ENCODE results near the gene FADS3. TPM values are rescaled to one million over a fixed set of nuclear protein-coding genes. Genes with fewer than 3 reads are reported as not detected.

Gene FADS3
- total RNA-seq, 1 donor from 2014 or later, result 10.1 TPM

- H3K4me3 Mint-ChIP-seq, result no peak overlapping the region
- peaks cover 10% of the 10 kb centered on the region for H3K4me1 Mint-ChIP-seq
Observed at GRCh38 chr11:61885784-61886580, 5.4 kb downstream of the FADS3 start.

GRCh38 chr11:61885166-61885778 is 6.1 kb downstream of the FADS3 start:
- Histone ChIP-seq H3K9ac (no peak overlapping the region), H3K27ac (no peak overlapping the region), H3F3A (ENCODE audit: low read depth) (no peaks in the 10 kb centered on the region), H3K27me3 (no peaks in the 10 kb centered on the region), H3K4me1 (peaks cover 7% of the 10 kb centered on the region), H2AFZ (replicated peaks) (no peak overlapping the region), H3K4me2 (no peak overlapping the region), H3K36me3 (no peaks in the 10 kb centered on the region), H3K4me3 (no peak overlapping the region), H4K20me1 (ENCODE audit: low read depth) (peaks cover 6% of the 10 kb centered on the region), H3K79me2 (ENCODE audit: low read depth) (no peaks in the 10 kb centered on the region), H3K9me3 (ENCODE audit: low read depth) (no peaks in the 10 kb centered on the region)
- H3K9me3 Mint-ChIP-seq, result peaks cover 2% of the 10 kb centered on the region
- H3K27me3 Mint-ChIP-seq (ENCODE audit: insufficient read depth, low read depth), result peaks cover 4% of the 10 kb centered on the region
- no peak for TF ChIP-seq CTCF (IDR thresholded peaks at IDR 0.05)
- TF ChIP-seq EZH2 (IDR thresholded peaks at IDR 0.05), result no peak
- no peak for TF ChIP-seq EZH2phosphoT487 (IDR thresholded peaks at IDR 0.05)
- DNase-seq (ENCODE audit: low spot score), result peak; percentile 23
- H3K27ac Mint-ChIP-seq, result no peak overlapping the region
- H3K36me3 Mint-ChIP-seq, result no peaks in the 10 kb centered on the region
- no peak overlapping the region for H3K4me3 Mint-ChIP-seq
- H3K4me1 Mint-ChIP-seq, result peaks cover 13% of the 10 kb centered on the region

More at GRCh38 chr11:61885784-61886580, 5.4 kb downstream of the FADS3 start:
- H3F3A ChIP-seq (ENCODE audit: low read depth), result no peaks in the 10 kb centered on the region
- Mint-ChIP-seq H3K27ac (no peak overlapping the region), H3K27me3 (ENCODE audit: insufficient read depth, low read depth) (peaks cover 4% of the 10 kb centered on the region), H3K36me3 (no peaks in the 10 kb centered on the region), H3K9me3 (no peaks in the 10 kb centered on the region)
- no peak overlapping the region for H3K4me2 ChIP-seq
- DNase-seq (ENCODE audit: low spot score), result no peak
- H4K20me1 ChIP-seq (ENCODE audit: low read depth), result peaks cover 7% of the 10 kb centered on the region
- no peak overlapping the region for H3K9ac ChIP-seq
- no peak overlapping the region for H2AFZ ChIP-seq (replicated peaks)
- H3K79me2 ChIP-seq (ENCODE audit: low read depth), result no peaks in the 10 kb centered on the region
- H3K27me3 ChIP-seq, result no peaks in the 10 kb centered on the region
- no peak overlapping the region for H3K4me3 ChIP-seq
- H3K27ac ChIP-seq, result no peak overlapping the region
- H3K36me3 ChIP-seq, result no peaks in the 10 kb centered on the region
- TF ChIP-seq EZH2 (IDR thresholded peaks at IDR 0.05), result no peak
- TF ChIP-seq CTCF (IDR thresholded peaks at IDR 0.05), result no peak
- no peak for TF ChIP-seq EZH2phosphoT487 (IDR thresholded peaks at IDR 0.05)
- peaks cover 14% of the 10 kb centered on the region for H3K4me1 ChIP-seq
- no peaks in the 10 kb centered on the region for H3K9me3 ChIP-seq (ENCODE audit: low read depth)

GRCh38 chr11:61883947-61884346 is 7.4 kb downstream of the FADS3 start:
- H3F3A ChIP-seq (ENCODE audit: low read depth), result no peaks in the 10 kb centered on the region
- no peaks in the 10 kb centered on the region for H3K36me3 Mint-ChIP-seq

More at GRCh38 chr11:61883947-61884346, 7.4 kb downstream of the FADS3 start:
- peaks cover 18% of the 10 kb centered on the region for H3K4me1 Mint-ChIP-seq
- TF ChIP-seq CTCF (IDR thresholded peaks at IDR 0.05) (no peak), EZH2phosphoT487 (IDR thresholded peaks at IDR 0.05) (no peak), EZH2 (IDR thresholded peaks at IDR 0.05) (no peak)
- Histone ChIP-seq H3K4me2 (no peak overlapping the region), H3K9ac (no peak overlapping the region), H3K4me1 (peaks cover 4% of the 10 kb centered on the region), H2AFZ (replicated peaks) (no peak overlapping the region), H3K79me2 (ENCODE audit: low read depth) (no peaks in the 10 kb centered on the region), H3K9me3 (ENCODE audit: low read depth) (no peaks in the 10 kb centered on the region), H4K20me1 (ENCODE audit: low read depth) (no peaks in the 10 kb centered on the region), H3K4me3 (no peak overlapping the region), H3K36me3 (no peaks in the 10 kb centered on the region), H3K27me3 (no peaks in the 10 kb centered on the region), H3K27ac (no peak overlapping the region)
- H3K27me3 Mint-ChIP-seq (ENCODE audit: insufficient read depth, low read depth), result peaks cover 2% of the 10 kb centered on the region
- H3K9me3 Mint-ChIP-seq, result peaks cover 2% of the 10 kb centered on the region
- DNase-seq (ENCODE audit: low spot score), result no peak
- H3K4me3 Mint-ChIP-seq, result no peak overlapping the region
- H3K27ac Mint-ChIP-seq, result no peak overlapping the region
